Activated CD4-positive, alpha-beta memory T cell treated with anti-CD3 and anti-CD28 coated beads for 36 hours (primary cell): Measurements from ENCODE around the gene CPSF3. TPM values are rescaled to one million over a fixed set of nuclear protein-coding genes. Genes with fewer than 3 reads are reported as not detected.

Source experiments
- CTCF ChIA-PET: fragments of 350-600 bp; sonication (Branson Sonifier 250); formaldehyde crosslinking; loops from one replicate; lab custom pipeline; 2021; ENCODE audit warnings: antibody characterized with exemption, inconsistent platforms; lab: Charles Lee
- POLR2A ChIA-PET: fragments of 350-600 bp; sonication (Branson Sonifier 250); formaldehyde crosslinking; loops from one replicate; lab custom pipeline; 2021; ENCODE audit warnings: antibody characterized with exemption; lab: Charles Lee
- DNase-seq: peaks from one replicate; pipeline ENCODE4 v3.0.0-alpha.2; 2020
- H3K27ac Mint-ChIP-seq: one replicate; pipeline ENCODE4 v1.8.0; 2021; ENCODE audit warnings: mixed read lengths
- H3K27me3 Mint-ChIP-seq: one replicate; pipeline ENCODE4 v1.8.0; 2021; ENCODE audit warnings: mixed read lengths
- H3K36me3 Mint-ChIP-seq: one replicate; pipeline ENCODE4 v1.8.0; 2021; ENCODE audit warnings: mixed read lengths
- H3K4me1 Mint-ChIP-seq: one replicate; pipeline ENCODE4 v1.8.0; 2021; ENCODE audit warnings: low read depth, mixed read lengths
- H3K4me3 Mint-ChIP-seq: one replicate; pipeline ENCODE4 v1.8.0; 2021; ENCODE audit warnings: mild to moderate bottlenecking, mixed read lengths
- H3K9me3 Mint-ChIP-seq: one replicate; pipeline ENCODE4 v1.8.0; 2021; ENCODE audit warnings: mixed read lengths
- intact Hi-C: fragments of 100-400 bp; cut with micrococcal nuclease; formaldehyde crosslinking; loops from one replicate; pipeline ENCODE4 v1.15.1; 2023
- total RNA-seq, 2 experiments: library from RNA; stranded (reverse); gene quantifications; one replicate each; pipeline ENCODE4 v1.2.3, GENCODE V29; 2021

Gene CPSF3
- total RNA-seq, 2 experiments from 2014 or later, result 77.5 to 78.1 TPM

GRCh38 chr2:9398881-9399780, 24.3 kb upstream of the CPSF3 start:
- Mint-ChIP-seq H3K9me3 (no peaks in the 10 kb centered on the region), H3K27me3 (no peaks in the 10 kb centered on the region), H3K27ac (no peak overlapping the region), H3K4me3 (no peak overlapping the region), H3K36me3 (peaks cover 1% of the 10 kb centered on the region), H3K4me1 (no peaks in the 10 kb centered on the region)
- POLR2A ChIA-PET, result no interaction called here
- intact Hi-C loops, result no loop called here
- CTCF ChIA-PET, result no interaction called here
- DNase-seq, result no peak

GRCh38 chr2:9400268-9401058, 23.0 kb upstream of the CPSF3 start:
- no peak overlapping the region for H3K27ac Mint-ChIP-seq
- no peaks in the 10 kb centered on the region for H3K4me1 Mint-ChIP-seq
- intact Hi-C loops, result no loop called here
- POLR2A ChIA-PET, result interaction anchor here (1.2 kb wide), 1 partner anchor 29 kb away, joined by 3 read pairs; no protein-coding TSS in a partner anchor
- no peak for DNase-seq
- H3K4me3 Mint-ChIP-seq, result no peak overlapping the region
- CTCF ChIA-PET, result no interaction called here
- H3K9me3 Mint-ChIP-seq, result no peaks in the 10 kb centered on the region
- H3K27me3 Mint-ChIP-seq, result no peaks in the 10 kb centered on the region
- H3K36me3 Mint-ChIP-seq, result peaks cover 1% of the 10 kb centered on the region

GRCh38 chr2:9401059-9401547, 22.4 kb upstream of the CPSF3 start:
- H3K4me3 Mint-ChIP-seq, result no peak overlapping the region
- peaks cover 1% of the 10 kb centered on the region for H3K36me3 Mint-ChIP-seq
- no peaks in the 10 kb centered on the region for H3K27me3 Mint-ChIP-seq
- H3K9me3 Mint-ChIP-seq, result no peaks in the 10 kb centered on the region
- intact Hi-C loops, result no loop called here
- H3K4me1 Mint-ChIP-seq, result no peaks in the 10 kb centered on the region
- ChIA-PET POLR2A (interaction anchor here (1.2 kb wide), 1 partner anchor 30 kb away, joined by 3 read pairs; no protein-coding TSS in a partner anchor), CTCF (interaction anchor here (0.9 kb wide), 1 partner anchor 259 kb away, joined by 3 read pairs; no protein-coding TSS in a partner anchor)
- H3K27ac Mint-ChIP-seq, result no peak overlapping the region
- DNase-seq, result no peak

- POLR2A ChIA-PET, result no interaction called here
- no peak for DNase-seq
- Mint-ChIP-seq H3K27me3 (no peaks in the 10 kb centered on the region), H3K9me3 (no peaks in the 10 kb centered on the region), H3K36me3 (peaks cover 1% of the 10 kb centered on the region), H3K27ac (no peak overlapping the region), H3K4me1 (no peaks in the 10 kb centered on the region), H3K4me3 (no peak overlapping the region)
- CTCF ChIA-PET, result interaction anchor here (0.6 to 0.9 kb wide), 2 partner anchors 260 to 1131 kb away, joined by 3 read pairs; no protein-coding TSS in a partner anchor
- intact Hi-C loops, result no loop called here
Observed at GRCh38 chr2:9401646-9402371, 21.6 kb upstream of the CPSF3 start.

GRCh38 chr2:9403924-9404323, 19.5 kb upstream of the CPSF3 start:
- ChIA-PET POLR2A (no interaction called here), CTCF (no interaction called here)
- DNase-seq, result no peak
- no peaks in the 10 kb centered on the region for H3K9me3 Mint-ChIP-seq
- peaks cover 9% of the 10 kb centered on the region for H3K36me3 Mint-ChIP-seq
- no peak overlapping the region for H3K27ac Mint-ChIP-seq
- H3K4me1 Mint-ChIP-seq, result no peaks in the 10 kb centered on the region
- intact Hi-C loops, result no loop called here
- H3K4me3 Mint-ChIP-seq, result no peak overlapping the region
- H3K27me3 Mint-ChIP-seq, result no peaks in the 10 kb centered on the region

GRCh38 chr2:9404451-9404850, 19.0 kb upstream of the CPSF3 start:
- Mint-ChIP-seq H3K27ac (no peak overlapping the region), H3K4me1 (no peaks in the 10 kb centered on the region), H3K36me3 (peaks cover 12% of the 10 kb centered on the region), H3K27me3 (no peaks in the 10 kb centered on the region), H3K4me3 (no peak overlapping the region), H3K9me3 (no peaks in the 10 kb centered on the region)
- CTCF ChIA-PET, result no interaction called here
- no peak for DNase-seq
- intact Hi-C loops, result no loop called here
- POLR2A ChIA-PET, result no interaction called here

GRCh38 chr2:9405636-9406035, 17.8 kb upstream of the CPSF3 start:
- Mint-ChIP-seq H3K36me3 (peaks cover 13% of the 10 kb centered on the region), H3K9me3 (no peaks in the 10 kb centered on the region), H3K27ac (no peak overlapping the region), H3K27me3 (no peaks in the 10 kb centered on the region), H3K4me3 (no peak overlapping the region), H3K4me1 (peaks cover under 1% of the 10 kb centered on the region)
- DNase-seq, result no peak
- ChIA-PET CTCF (no interaction called here), POLR2A (no interaction called here)
- intact Hi-C loops, result no loop called here

GRCh38 chr2:9406529-9407362, 16.7 kb upstream of the CPSF3 start:
- no peak overlapping the region for H3K27ac Mint-ChIP-seq
- CTCF ChIA-PET, result no interaction called here

GRCh38 chr2:9407363-9407811, 16.1 kb upstream of the CPSF3 start:
- Mint-ChIP-seq H3K27me3 (no peaks in the 10 kb centered on the region), H3K4me1 (peaks cover 2% of the 10 kb centered on the region), H3K9me3 (no peaks in the 10 kb centered on the region), H3K4me3 (no peak overlapping the region), H3K36me3 (peaks cover 20% of the 10 kb centered on the region), H3K27ac (no peak overlapping the region)
- ChIA-PET POLR2A (no interaction called here), CTCF (no interaction called here)
- intact Hi-C loops, result no loop called here
- no peak for DNase-seq

More at GRCh38 chr2:9406529-9407362, 16.7 kb upstream of the CPSF3 start:
- Mint-ChIP-seq H3K4me1 (peaks cover 2% of the 10 kb centered on the region), H3K27me3 (no peaks in the 10 kb centered on the region), H3K4me3 (no peak overlapping the region), H3K9me3 (no peaks in the 10 kb centered on the region), H3K36me3 (peaks cover 15% of the 10 kb centered on the region)
- POLR2A ChIA-PET, result interaction anchor here (1.2 kb wide), 1 partner anchor 11 kb away, joined by 4 read pairs; no protein-coding TSS in a partner anchor
- intact Hi-C loops, result no loop called here
- DNase-seq, result no peak

GRCh38 chr2:9408641-9409151, 14.8 kb upstream of the CPSF3 start:
- peaks cover 23% of the 10 kb centered on the region for H3K36me3 Mint-ChIP-seq
- intact Hi-C loops, result no loop called here
- peaks cover 2% of the 10 kb centered on the region for H3K4me1 Mint-ChIP-seq
- POLR2A ChIA-PET, result no interaction called here
- CTCF ChIA-PET, result no interaction called here
- no peak for DNase-seq
- no peak overlapping the region for H3K27ac Mint-ChIP-seq
- no peaks in the 10 kb centered on the region for H3K9me3 Mint-ChIP-seq
- H3K4me3 Mint-ChIP-seq, result no peak overlapping the region
- H3K27me3 Mint-ChIP-seq, result no peaks in the 10 kb centered on the region

- ChIA-PET CTCF (no interaction called here), POLR2A (no interaction called here)
- intact Hi-C loops, result no loop called here
- H3K27me3 Mint-ChIP-seq, result no peaks in the 10 kb centered on the region
- DNase-seq, result no peak
- peaks cover 7% of the 10 kb centered on the region for H3K4me1 Mint-ChIP-seq
- H3K27ac Mint-ChIP-seq, result no peak overlapping the region
- H3K36me3 Mint-ChIP-seq, result peaks cover 33% of the 10 kb centered on the region
- no peaks in the 10 kb centered on the region for H3K9me3 Mint-ChIP-seq
- H3K4me3 Mint-ChIP-seq, result no peak overlapping the region
Observed at GRCh38 chr2:9410108-9410507, 13.3 kb upstream of the CPSF3 start.
